ENCODE measurements around the gene WFIKKN1.
A peak's percentile ranks its signal among the peaks of the same experiment; 100 is the strongest.

The WFIKKN1 gene

GRCh38 chr16:625977-626765, 4.6 kb upstream of the WFIKKN1 start:
- DNase-seq (ENCODE audit: extremely low read depth, low read depth): no peak
- TF ChIP-seq CTCF (IDR thresholded peaks at IDR 0.05; ENCODE audit: low read depth, low read length): no peak

DNA sequence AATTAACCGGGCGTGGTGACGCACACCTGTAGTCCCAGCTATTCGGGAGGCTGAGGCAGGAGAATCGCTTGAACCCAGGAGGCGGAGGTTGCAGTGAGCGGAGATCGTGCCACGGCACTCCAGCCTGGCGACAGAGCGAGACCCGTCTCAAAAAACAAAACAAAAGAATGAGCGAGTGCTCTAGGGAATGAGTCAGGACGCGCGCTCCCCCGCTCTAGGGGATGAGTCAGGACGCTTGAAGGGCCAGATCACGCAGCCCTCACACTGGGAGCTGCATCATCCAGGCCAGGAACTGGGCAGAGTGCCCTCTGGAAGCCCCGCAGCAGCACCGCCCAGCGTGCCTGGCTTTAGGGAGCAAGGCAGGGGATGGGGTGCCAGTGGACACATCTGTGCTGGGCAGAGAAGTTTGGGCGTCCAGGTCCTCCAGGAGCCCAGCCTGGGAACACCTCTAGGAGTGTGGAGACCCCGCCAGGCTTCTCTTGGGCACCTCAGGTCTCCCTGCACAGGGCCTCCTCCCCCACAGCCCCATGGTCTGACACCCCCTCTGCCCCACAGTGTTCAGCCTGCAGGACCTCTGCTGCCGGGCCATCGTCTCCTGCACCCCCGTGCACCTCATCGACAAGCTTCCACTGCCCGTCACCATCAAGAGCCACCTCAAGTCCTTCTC, 3.9 kb upstream of the WFIKKN1 start:
- TF ChIP-seq CTCF (IDR thresholded peaks at IDR 0.05; ENCODE audit: low read depth, low read length): no peak
- peak; percentile 89 for DNase-seq (ENCODE audit: extremely low read depth, low read depth)

GRCh38 chr16:627454-628239, 3.1 kb upstream of the WFIKKN1 start:
- no peak for TF ChIP-seq CTCF (IDR thresholded peaks at IDR 0.05; ENCODE audit: low read depth, low read length)
- DNase-seq (ENCODE audit: extremely low read depth, low read depth): no peak

GRCh38 chr16:628321-629061, 2.3 kb upstream of the WFIKKN1 start:
- no peak for TF ChIP-seq CTCF (IDR thresholded peaks at IDR 0.05; ENCODE audit: low read depth, low read length)
- no peak for DNase-seq (ENCODE audit: extremely low read depth, low read depth)

DNA sequence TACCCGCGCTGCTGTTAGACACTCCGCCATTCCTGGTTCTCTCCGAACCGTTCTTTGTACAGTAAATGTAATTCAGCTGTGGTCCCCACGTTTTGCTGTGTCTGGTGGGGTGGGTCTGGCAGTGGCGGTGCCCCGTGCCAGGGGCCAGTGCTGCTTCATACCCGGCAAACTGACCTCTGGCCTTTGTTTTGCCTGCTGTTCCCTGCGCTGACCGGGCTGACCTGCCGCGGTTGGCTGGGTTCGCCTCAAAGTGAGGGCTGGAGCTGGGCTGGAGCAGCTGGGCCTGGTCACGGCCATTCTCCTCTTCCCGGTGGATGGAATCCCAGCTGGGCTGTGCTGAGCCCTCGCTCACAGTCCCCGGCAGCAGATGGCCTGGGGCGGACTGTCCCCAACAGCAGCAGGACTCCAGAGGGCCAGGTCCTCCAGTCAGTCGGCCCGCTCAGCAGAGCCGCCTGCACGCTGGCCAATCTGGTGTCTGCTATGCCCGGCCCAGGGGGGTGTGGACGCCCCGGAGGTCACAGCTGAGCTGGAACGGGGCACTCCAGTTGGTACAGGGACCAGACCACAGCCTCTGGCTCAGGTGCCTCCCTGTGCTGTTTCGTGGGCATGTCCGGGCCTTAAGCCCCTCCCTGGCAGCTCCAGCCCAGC, 1.5 kb upstream of the WFIKKN1 start:
- DNase-seq (ENCODE audit: extremely low read depth, low read depth): no peak
- no peak for TF ChIP-seq CTCF (IDR thresholded peaks at IDR 0.05; ENCODE audit: low read depth, low read length)

DNA sequence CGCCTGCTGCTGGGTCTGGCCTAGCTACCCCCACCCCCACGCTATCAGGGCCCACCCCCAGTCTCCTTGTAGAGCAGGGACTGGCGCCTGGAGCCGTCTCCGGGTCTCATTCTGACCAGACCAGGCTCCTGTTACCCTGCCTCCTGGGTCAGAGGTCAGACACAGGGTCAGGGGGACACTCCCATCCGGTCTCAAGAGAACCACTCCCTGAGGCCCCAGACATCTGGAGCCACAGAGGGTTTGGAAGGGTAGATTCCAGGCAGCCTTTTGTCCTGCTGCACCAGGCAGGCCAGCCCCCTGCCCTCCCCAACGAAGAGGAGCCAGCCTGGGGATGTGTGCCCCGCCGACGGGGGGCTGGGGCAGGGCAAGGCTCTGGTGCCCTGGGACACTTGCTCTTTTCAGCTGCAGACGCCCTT, 944 bp upstream of the WFIKKN1 start:
- no peak for DNase-seq (ENCODE audit: extremely low read depth, low read depth)
- no peak for TF ChIP-seq CTCF (IDR thresholded peaks at IDR 0.05; ENCODE audit: low read depth, low read length)

Measured in AG09319 (cell line).